ENCODE results near the gene CMTM3.

Gene CMTM3

DNA sequence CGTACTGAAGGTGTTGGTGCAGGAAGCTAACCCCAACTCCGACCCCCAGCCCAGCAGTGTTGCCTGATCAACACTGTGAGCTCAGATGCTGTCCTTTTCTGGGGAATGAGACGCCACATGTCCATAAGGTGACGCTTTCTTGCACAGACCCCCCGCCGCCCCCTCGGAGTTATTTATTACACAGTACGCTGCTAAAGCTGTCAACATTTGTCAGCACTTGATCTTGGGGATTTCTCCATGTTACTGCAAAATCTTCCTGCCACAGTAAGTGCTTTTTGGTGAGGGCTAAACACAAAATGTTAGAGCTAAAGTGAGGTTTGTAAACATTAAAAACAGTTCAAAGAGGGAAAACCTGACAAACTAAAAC lies 15.9 kb downstream of the CMTM3 start:
- Histone ChIP-seq H3K27me3 (ENCODE audit: insufficient read depth, poor library complexity, severe bottlenecking) (no peaks in the 10 kb centered on the region), H3K27ac (replicated peaks) (peak overlapping the region; percentile 19; the same call in 1 of the 2 replicates), H3K4me3 (replicated peaks; ENCODE audit: insufficient read depth, low read length) (no peak overlapping the region)
- TF ChIP-seq GABPA (IDR thresholded peaks at IDR 0.05; ENCODE audit: low read depth): no peak
- no peak for TF ChIP-seq POLR2AphosphoS5 (IDR thresholded peaks at IDR 0.05; ENCODE audit: low read depth)
- TF ChIP-seq, protein P1, sequence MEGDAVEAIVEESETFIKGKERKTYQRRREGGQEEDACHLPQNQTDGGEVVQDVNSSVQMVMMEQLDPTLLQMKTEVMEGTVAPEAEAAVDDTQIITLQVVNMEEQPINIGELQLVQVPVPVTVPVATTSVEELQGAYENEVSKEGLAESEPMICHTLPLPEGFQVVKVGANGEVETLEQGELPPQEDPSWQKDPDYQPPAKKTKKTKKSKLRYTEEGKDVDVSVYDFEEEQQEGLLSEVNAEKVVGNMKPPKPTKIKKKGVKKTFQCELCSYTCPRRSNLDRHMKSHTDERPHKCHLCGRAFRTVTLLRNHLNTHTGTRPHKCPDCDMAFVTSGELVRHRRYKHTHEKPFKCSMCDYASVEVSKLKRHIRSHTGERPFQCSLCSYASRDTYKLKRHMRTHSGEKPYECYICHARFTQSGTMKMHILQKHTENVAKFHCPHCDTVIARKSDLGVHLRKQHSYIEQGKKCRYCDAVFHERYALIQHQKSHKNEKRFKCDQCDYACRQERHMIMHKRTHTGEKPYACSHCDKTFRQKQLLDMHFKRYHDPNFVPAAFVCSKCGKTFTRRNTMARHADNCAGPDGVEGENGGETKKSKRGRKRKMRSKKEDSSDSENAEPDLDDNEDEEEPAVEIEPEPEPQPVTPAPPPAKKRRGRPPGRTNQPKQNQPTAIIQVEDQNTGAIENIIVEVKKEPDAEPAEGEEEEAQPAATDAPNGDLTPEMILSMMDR (IDR thresholded peaks at IDR 0.05; ENCODE audit: insufficient read depth, low read length): no peak
- no peak for TF ChIP-seq SPI1 (IDR thresholded peaks at IDR 0.05; ENCODE audit: borderline replicate concordance, low read depth)
- TF ChIP-seq, protein P2, sequence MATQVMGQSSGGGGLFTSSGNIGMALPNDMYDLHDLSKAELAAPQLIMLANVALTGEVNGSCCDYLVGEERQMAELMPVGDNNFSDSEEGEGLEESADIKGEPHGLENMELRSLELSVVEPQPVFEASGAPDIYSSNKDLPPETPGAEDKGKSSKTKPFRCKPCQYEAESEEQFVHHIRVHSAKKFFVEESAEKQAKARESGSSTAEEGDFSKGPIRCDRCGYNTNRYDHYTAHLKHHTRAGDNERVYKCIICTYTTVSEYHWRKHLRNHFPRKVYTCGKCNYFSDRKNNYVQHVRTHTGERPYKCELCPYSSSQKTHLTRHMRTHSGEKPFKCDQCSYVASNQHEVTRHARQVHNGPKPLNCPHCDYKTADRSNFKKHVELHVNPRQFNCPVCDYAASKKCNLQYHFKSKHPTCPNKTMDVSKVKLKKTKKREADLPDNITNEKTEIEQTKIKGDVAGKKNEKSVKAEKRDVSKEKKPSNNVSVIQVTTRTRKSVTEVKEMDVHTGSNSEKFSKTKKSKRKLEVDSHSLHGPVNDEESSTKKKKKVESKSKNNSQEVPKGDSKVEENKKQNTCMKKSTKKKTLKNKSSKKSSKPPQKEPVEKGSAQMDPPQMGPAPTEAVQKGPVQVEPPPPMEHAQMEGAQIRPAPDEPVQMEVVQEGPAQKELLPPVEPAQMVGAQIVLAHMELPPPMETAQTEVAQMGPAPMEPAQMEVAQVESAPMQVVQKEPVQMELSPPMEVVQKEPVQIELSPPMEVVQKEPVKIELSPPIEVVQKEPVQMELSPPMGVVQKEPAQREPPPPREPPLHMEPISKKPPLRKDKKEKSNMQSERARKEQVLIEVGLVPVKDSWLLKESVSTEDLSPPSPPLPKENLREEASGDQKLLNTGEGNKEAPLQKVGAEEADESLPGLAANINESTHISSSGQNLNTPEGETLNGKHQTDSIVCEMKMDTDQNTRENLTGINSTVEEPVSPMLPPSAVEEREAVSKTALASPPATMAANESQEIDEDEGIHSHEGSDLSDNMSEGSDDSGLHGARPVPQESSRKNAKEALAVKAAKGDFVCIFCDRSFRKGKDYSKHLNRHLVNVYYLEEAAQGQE (IDR thresholded peaks at IDR 0.05; ENCODE audit: insufficient replicate concordance, low read depth): no peak
- DNase-seq (ENCODE audit: low read depth in 1 of 2, low spot score in 1 of 2): no peak

DNA sequence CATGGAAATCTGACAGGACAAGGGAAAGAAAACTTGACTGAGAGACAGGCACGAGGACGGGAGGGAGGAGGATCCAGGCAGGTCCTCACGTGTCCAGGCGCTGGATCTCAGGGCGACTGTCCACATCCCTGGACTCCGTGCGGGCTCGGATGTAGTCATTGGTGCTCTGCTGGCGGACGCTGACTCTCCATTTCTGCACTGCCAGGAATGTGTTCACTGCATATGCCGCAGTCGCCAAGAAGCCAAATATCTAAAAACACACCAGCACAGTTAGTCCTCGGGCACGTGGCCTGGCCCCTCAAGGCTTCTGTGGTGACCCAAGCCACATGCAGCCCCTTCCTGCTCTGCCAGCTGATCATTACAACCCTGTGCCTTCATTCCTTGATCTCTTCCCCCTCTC lies 17.5 kb downstream of the CMTM3 start:
- no peak overlapping the region for H3K27ac ChIP-seq (replicated peaks)
- TF ChIP-seq, protein P2 (IDR thresholded peaks at IDR 0.05; ENCODE audit: insufficient replicate concordance, low read depth): no peak
- TF ChIP-seq, protein P1 (IDR thresholded peaks at IDR 0.05; ENCODE audit: insufficient read depth, low read length): no peak
- TF ChIP-seq POLR2AphosphoS5 (IDR thresholded peaks at IDR 0.05; ENCODE audit: low read depth): no peak
- TF ChIP-seq GABPA (IDR thresholded peaks at IDR 0.05; ENCODE audit: low read depth): no peak
- TF ChIP-seq SPI1 (IDR thresholded peaks at IDR 0.05; ENCODE audit: borderline replicate concordance, low read depth): no peak
- no peak for DNase-seq (ENCODE audit: low read depth in 1 of 2, low spot score in 1 of 2)
- no peaks in the 10 kb centered on the region for H3K27me3 ChIP-seq (ENCODE audit: insufficient read depth, poor library complexity, severe bottlenecking)
- H3K4me3 ChIP-seq (replicated peaks; ENCODE audit: insufficient read depth, low read length): no peak overlapping the region

DNA sequence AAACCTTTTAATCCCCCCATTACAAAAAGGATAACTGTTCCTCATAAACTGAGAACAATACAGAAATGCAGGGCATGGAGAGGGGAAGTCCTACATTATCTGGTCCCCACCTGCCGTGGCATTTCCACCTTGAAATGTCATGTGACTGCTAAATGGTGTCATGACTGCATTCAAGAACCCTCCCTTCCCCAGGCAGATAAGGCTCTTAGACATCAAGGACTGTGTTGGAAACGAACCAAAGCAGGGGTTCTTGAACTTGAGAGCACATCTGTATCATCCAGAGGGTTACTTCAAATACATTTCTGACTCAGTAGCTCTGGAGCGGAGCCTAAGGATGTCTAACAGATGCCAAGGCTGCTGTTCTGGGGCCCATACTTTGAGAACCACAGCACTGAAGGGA lies 18.4 kb downstream of the CMTM3 start:
- Histone ChIP-seq H3K27ac (replicated peaks) (no peak overlapping the region), H3K27me3 (ENCODE audit: insufficient read depth, poor library complexity, severe bottlenecking) (no peaks in the 10 kb centered on the region), H3K4me3 (replicated peaks; ENCODE audit: insufficient read depth, low read length) (no peak overlapping the region)
- TF ChIP-seq GABPA (IDR thresholded peaks at IDR 0.05; ENCODE audit: low read depth): no peak
- TF ChIP-seq SPI1 (IDR thresholded peaks at IDR 0.05; ENCODE audit: borderline replicate concordance, low read depth): no peak
- TF ChIP-seq POLR2AphosphoS5 (IDR thresholded peaks at IDR 0.05; ENCODE audit: low read depth): no peak
- TF ChIP-seq, protein P2 (IDR thresholded peaks at IDR 0.05; ENCODE audit: insufficient replicate concordance, low read depth): no peak
- TF ChIP-seq, protein P1 (IDR thresholded peaks at IDR 0.05; ENCODE audit: insufficient read depth, low read length): no peak
- DNase-seq (ENCODE audit: low read depth in 1 of 2, low spot score in 1 of 2): no peak

Data from HL-60 (cell line).